HG03280 (cell line): ENCODE results near the gene LIPJ.

ENCODE experiments used
- ATAC-seq: cut with Tn5 transposase; IDR thresholded peaks from one replicate; pipeline ENCODE4 v1.9.1; 2021; ENCODE audit warnings: mild to moderate bottlenecking, moderate library complexity; ENCODE audit not compliant: unreplicated experiment

LIPJ gene

GRCh38 chr10:88586462-88586861 lies at the start of gene LIPJ:
Gene LIPJ (plus strand): TSS chr10:88586762. CDS start chr10:88590688, 3,926 bp downstream.
- no peak for ATAC-seq

DNA sequence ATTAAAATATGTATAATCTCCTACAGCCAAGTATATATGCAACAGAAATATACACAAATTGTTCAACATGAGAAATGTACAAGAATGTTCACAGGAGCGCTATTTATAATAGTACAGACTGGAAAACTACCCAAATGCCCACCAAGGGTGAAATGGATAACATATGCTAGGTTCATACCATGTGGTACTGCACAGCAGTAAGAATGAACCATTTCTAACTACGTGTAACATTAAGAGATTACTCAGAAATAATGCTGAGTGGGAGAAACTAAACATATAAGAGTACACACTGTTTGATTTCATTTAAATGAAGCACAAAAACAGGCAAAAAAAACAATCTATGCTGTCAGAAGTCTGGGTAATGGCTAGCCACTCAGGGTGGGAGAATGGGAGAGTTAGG lies 49.2 kb upstream of the LIPJ start:
- ATAC-seq: no peak

DNA sequence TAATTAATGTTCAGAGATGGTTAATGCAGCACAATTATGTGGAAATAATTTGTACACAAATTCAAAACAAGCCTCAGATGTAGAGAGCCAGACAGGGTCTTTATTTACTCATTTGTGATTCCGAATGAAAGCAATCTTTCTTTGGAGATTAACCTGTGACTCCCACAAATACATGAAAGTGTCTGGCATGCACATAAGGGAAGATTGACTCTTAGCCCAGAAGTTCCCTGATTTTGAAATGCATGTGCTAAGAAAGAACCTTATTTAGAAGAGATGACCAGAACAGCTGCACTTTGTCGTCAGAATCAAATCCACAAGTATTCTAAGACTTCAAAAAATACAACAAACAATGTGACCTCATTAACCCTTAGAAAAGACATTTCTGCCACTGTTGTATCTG lies 48.5 kb upstream of the LIPJ start:
- ATAC-seq: no peak

DNA sequence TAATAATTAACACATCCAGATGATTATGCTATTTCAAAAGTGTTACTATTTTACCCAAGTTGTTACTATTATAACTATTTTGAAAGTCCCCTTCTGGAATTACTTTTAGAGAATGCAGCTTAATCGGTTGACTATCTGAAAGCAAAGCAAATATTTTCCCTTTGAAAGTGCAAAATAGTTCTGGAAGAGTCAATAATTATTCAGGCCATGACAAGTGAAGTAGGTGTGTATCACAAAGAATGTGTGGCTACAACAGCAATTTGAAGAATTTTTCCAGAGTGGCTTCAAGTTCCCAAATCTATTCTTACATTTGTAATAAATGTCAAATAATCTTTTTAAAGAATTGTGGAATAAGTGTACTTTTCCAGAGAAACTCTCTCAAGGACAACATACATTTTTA lies 46.2 kb upstream of the LIPJ start:
- ATAC-seq: no peak

- ATAC-seq: no peak
Measured at GRCh38 chr10:88541116-88541626, 45.4 kb upstream of the LIPJ start.

GRCh38 chr10:88542522-88542921 lies 44.0 kb upstream of the LIPJ start:
- ATAC-seq: no peak

GRCh38 chr10:88544140-88544870 lies 42.3 kb upstream of the LIPJ start:
- no peak for ATAC-seq

GRCh38 chr10:88545359-88545758 lies 41.2 kb upstream of the LIPJ start:
- ATAC-seq: no peak

- no peak for ATAC-seq
Measured at GRCh38 chr10:88546497-88546896, 40.1 kb upstream of the LIPJ start.

DNA sequence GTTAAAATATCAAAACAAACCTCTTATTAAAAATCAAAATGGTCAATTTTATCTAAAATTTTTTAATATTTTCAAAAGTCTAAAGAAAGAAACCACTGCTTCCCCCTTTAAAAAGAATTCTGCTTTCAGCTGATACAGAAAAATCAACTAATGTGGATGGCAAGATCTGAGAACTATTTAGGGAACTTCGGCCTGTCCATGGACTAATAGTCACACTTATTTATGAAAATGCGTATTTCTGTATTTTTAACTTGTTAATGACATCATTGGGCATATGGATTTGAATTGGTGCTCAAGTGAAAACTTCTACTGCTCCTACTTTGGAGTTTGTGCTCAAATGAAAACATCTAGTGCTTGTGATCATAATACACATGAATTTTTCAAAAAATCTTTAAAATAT lies 35.3 kb upstream of the LIPJ start:
- no peak for ATAC-seq

DNA sequence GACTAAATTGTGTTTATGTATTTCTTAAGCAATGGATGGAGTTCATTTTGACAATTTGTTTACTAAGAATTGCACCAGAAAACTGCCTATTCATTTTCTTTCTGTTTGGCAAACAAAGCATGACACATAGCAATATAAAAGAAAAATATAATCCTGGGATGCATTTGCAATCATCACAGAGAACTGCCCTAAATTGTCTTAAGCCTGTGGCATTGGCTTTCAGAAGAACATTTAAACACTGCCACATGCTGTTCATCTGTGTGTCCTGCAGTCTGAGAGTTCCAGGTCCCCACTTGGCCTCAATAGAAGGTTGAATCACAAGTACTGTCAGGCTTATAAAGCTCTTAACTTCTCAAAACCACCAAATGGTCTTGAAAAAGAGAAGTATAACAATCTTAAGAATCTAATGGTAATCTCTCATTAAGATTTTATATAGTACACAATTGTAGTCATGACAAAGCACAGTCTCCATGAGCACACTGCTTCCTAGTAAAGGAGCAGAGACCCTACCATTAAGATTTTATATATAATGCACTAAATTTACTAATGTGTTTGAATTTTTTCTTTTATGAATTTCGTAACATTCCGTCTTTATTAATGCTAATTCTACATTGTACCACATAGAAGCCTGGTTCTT lies 33.3 kb upstream of the LIPJ start:
- peak; percentile 81 for ATAC-seq

GRCh38 chr10:88555190-88555908 lies 31.2 kb upstream of the LIPJ start:
- ATAC-seq: no peak

DNA sequence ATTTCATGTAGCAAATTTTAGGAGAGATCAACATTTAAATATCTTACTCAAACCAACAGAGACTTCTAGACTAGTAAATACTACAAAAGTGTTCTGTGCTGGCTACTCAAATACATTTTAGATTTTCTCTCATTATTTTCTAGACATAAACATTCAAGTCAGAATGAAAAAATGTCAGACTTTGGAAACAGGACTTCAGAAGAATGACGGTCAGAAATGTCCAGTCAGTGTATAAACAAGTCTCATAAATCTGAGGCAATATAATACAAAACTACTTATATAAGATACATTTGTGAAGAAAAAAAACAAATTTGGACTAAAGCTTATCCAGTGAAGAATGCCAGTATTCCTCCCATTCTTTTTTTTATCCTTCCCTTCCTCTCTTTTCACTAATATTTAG lies 29.3 kb upstream of the LIPJ start:
- no peak for ATAC-seq

DNA sequence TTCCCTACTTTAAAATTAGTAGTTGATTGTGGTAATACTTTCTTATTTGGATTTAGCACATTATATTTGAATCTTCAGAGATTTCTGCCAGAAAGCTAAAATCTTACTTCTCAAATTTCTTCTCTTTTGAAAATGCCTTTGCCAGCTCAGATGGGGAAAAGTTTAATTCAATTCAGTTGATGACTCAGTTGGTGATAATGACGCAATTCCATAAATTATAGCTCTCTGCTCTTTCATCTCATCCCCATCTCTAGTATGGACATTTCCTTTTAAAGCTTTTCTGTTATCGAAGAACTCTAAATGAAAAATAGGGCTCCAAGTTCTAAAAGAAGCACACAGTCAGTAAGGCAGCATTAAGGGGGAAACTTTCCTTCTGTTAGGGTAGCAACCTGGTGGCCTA lies 28.9 kb upstream of the LIPJ start:
- no peak for ATAC-seq

GRCh38 chr10:88562152-88562551 lies 24.4 kb upstream of the LIPJ start:
- no peak for ATAC-seq

- ATAC-seq: peak; percentile 59
Measured at GRCh38 chr10:88565072-88565471, 21.5 kb upstream of the LIPJ start.

- ATAC-seq: no peak
Measured at GRCh38 chr10:88582411-88582805, 4.2 kb upstream of the LIPJ start.

- ATAC-seq: peak; percentile 89
Measured at GRCh38 chr10:88582806-88583583, 3.6 kb upstream of the LIPJ start, which contains the start of gene RNLS. Gene RNLS (minus strand): TSS chr10:88583318.

GRCh38 chr10:88583584-88583957 lies 3.0 kb upstream of the LIPJ start:
- ATAC-seq: no peak

DNA sequence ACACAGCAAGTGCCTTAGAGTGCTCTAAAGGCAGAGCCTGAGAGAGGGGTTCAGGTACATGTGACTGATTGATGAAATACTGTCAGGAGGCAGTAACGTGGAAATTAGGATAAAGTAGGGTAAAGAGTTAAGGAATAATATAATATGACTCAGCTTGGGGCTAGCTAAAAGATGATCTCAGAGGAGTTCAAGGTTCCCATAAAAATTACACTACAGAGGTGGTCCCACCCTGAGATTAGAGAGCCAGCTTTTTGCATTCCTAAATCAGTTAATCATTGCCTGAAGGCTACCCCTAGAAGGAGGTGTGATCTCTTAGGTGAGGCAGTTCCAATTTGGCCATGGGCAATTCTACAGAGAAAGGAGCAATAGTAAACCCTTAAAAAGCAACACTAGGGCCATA lies 5.8 kb downstream of the LIPJ start:
- no peak for ATAC-seq

DNA sequence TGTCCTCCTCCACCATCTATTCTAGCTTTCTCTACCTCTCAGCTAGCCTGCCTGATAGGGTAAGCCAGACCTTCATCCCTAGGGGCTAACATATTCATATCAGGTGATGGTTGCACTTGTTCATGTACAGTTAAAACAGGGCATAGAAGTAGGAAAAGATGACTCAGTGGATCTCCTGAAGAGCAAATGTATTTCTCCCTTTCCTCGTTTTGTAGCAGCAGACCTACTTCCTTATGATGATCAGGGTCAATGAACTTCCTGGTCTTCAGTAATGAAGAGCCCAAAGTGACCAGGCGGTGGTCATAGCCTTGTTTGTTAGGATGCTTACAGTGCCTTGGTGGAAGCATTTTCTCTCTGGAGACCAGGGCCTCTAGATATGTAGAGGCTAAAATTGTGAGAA lies 6.3 kb downstream of the LIPJ start:
- no peak for ATAC-seq
